ENCODE data around the gene WDR5. TPM values are rescaled to one million over a fixed set of nuclear protein-coding genes. Genes with fewer than 3 reads are reported as not detected.

The WDR5 gene
- total and polyA plus RNA-seq, 2 experiments from 2014 or later = 21.0 to 27.3 TPM

DNA sequence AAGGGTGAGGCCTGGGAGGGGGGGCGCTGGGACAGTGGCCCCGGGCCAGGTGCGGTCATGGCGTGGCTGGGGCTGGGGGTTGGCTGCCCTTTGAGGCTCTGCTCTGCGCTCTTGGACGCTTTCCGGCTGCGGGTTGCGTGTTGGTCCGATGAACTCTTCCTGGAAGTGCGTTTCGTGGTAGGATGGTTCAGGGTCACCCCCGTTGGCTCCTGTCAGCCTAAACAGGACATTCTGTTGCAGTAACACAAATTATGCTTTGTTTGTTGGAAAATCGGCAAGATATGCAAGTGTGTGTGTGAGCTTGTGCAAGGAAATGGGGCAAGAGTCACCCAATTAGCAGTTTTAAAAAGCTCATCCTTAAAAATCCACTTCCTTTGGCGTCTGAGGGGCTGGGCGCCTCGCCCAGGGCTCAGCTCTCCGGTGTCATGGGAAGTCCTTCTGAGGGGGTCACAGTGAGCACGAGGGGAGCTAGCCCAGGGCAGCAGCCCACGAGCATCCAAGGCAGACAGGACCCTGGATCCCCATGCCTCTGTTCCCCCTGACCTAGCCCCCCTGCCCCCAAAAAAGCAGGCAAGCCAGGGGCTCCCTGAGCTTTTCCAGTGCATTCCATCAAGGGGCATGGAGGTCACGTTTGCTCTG, 50.7 kb downstream of the WDR5 start:
- Histone ChIP-seq H3K4me1 (ENCODE audit: low read depth) (peaks cover 8% of the 10 kb centered on the region), H3K4me3 (no peak overlapping the region), H3K36me3 (no peaks in the 10 kb centered on the region), H3K9me3 (ENCODE audit: low read depth) (no peaks in the 10 kb centered on the region), H3K27me3 (no peaks in the 10 kb centered on the region), H3K27ac (no peak overlapping the region)
- no peak for DNase-seq (ENCODE audit: low read depth in 1 of 2, low spot score in 1 of 2)
- no peak for TF ChIP-seq CTCF (IDR thresholded peaks at IDR 0.05; ENCODE audit: low read depth, low read length)

DNA sequence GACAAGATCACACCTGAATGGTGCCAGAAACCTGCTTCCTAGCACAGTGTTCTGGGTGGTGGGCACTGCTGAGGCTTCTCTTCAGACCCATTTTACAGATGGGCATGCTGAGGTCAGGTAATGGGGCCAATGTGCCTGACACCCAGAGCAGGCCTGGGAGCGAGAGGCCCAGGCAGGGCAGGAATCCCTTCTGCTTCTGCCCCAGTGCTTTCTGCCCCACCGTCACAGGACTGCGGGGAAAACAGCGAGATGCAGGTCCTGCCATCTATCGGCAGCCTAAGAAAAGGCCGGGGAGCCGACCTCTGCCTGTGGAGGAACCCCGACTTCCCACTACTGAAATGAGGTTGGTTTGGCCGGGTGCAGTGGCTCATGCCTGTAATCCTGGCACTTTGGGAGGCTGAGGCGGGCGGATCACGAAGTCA, 51.2 kb downstream of the WDR5 start:
- DNase-seq (ENCODE audit: low read depth in 1 of 2, low spot score in 1 of 2) = no peak
- Histone ChIP-seq H3K27me3 (no peaks in the 10 kb centered on the region), H3K27ac (no peak overlapping the region), H3K9me3 (ENCODE audit: low read depth) (no peaks in the 10 kb centered on the region), H3K4me3 (no peak overlapping the region), H3K4me1 (ENCODE audit: low read depth) (peaks cover 8% of the 10 kb centered on the region), H3K36me3 (no peaks in the 10 kb centered on the region)
- TF ChIP-seq CTCF (IDR thresholded peaks at IDR 0.05; ENCODE audit: low read depth, low read length) = no peak

GRCh38 chr9:134187891-134188385, 52.1 kb downstream of the WDR5 start:
- Histone ChIP-seq H3K27me3 (no peaks in the 10 kb centered on the region), H3K9me3 (ENCODE audit: low read depth) (no peaks in the 10 kb centered on the region), H3K4me1 (ENCODE audit: low read depth) (peaks cover 12% of the 10 kb centered on the region), H3K36me3 (no peaks in the 10 kb centered on the region), H3K27ac (no peak overlapping the region), H3K4me3 (no peak overlapping the region)
- no peak for TF ChIP-seq CTCF (IDR thresholded peaks at IDR 0.05; ENCODE audit: low read depth, low read length)
- no peak for DNase-seq (ENCODE audit: low read depth in 1 of 2, low spot score in 1 of 2)

GRCh38 chr9:134188386-134189144, 52.7 kb downstream of the WDR5 start:
- no peak overlapping the region for H3K4me3 ChIP-seq
- H3K36me3 ChIP-seq = no peaks in the 10 kb centered on the region
- no peak for TF ChIP-seq CTCF (IDR thresholded peaks at IDR 0.05; ENCODE audit: low read depth, low read length)
- peak in 1 of 2 donors; percentile 44 for DNase-seq (ENCODE audit: low read depth in 1 of 2, low spot score in 1 of 2)
- no peaks in the 10 kb centered on the region for H3K9me3 ChIP-seq (ENCODE audit: low read depth)
- H3K27ac ChIP-seq = no peak overlapping the region
- no peaks in the 10 kb centered on the region for H3K27me3 ChIP-seq
- H3K4me1 ChIP-seq (ENCODE audit: low read depth) = peaks cover 17% of the 10 kb centered on the region

GRCh38 chr9:134189145-134189469, 53.2 kb downstream of the WDR5 start:
- Histone ChIP-seq H3K27ac (no peak overlapping the region), H3K27me3 (no peaks in the 10 kb centered on the region)

More at GRCh38 chr9:134189145-134189469, 53.2 kb downstream of the WDR5 start:
- Histone ChIP-seq H3K9me3 (ENCODE audit: low read depth) (no peaks in the 10 kb centered on the region), H3K4me1 (ENCODE audit: low read depth) (peaks cover 20% of the 10 kb centered on the region), H3K36me3 (no peaks in the 10 kb centered on the region), H3K4me3 (no peak overlapping the region)
- DNase-seq (ENCODE audit: low read depth in 1 of 2, low spot score in 1 of 2) = no peak
- TF ChIP-seq CTCF (IDR thresholded peaks at IDR 0.05; ENCODE audit: low read depth, low read length) = no peak

Data from cardiac muscle cell (in vitro differentiated cells and primary cell).